GM19452 (cell line): Measurements from ENCODE around the gene LSG1.
A peak's percentile ranks its signal among the peaks of the same experiment; 100 is the strongest.

Source experiments
- ATAC-seq: cut with Tn5 transposase; IDR thresholded peaks from one replicate; pipeline ENCODE4 v1.9.1; 2021; ENCODE audit not compliant: unreplicated experiment

LSG1 gene

DNA sequence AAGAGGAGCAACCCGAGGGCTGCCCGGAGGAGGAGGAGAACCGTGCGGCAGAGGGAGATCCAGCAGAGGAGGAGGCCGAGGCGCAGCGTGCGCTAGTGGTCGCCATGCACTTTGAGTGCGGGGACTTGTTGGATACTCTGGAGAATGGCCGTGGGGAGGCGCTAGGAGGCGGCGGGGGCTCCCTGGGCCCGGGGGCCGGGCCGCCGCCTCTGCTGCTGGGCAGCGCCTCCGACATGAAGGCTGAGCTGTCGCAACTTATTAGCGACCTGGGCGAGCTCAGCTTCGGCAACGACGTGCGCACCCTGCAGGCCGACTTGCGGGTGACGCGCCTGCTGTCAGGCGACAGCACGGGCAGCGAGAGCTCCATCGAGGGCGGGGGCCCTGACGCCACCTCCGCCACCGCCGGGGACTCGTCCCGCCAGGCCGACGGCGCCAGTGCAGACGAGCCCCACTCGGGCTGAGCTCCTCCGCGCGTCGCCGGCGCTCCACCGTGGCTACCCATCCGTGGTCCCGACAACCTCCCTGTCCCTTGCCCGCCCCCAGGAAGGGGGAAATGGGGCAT, 15.7 kb upstream of the LSG1 start:
- ATAC-seq: peak; percentile 20

DNA sequence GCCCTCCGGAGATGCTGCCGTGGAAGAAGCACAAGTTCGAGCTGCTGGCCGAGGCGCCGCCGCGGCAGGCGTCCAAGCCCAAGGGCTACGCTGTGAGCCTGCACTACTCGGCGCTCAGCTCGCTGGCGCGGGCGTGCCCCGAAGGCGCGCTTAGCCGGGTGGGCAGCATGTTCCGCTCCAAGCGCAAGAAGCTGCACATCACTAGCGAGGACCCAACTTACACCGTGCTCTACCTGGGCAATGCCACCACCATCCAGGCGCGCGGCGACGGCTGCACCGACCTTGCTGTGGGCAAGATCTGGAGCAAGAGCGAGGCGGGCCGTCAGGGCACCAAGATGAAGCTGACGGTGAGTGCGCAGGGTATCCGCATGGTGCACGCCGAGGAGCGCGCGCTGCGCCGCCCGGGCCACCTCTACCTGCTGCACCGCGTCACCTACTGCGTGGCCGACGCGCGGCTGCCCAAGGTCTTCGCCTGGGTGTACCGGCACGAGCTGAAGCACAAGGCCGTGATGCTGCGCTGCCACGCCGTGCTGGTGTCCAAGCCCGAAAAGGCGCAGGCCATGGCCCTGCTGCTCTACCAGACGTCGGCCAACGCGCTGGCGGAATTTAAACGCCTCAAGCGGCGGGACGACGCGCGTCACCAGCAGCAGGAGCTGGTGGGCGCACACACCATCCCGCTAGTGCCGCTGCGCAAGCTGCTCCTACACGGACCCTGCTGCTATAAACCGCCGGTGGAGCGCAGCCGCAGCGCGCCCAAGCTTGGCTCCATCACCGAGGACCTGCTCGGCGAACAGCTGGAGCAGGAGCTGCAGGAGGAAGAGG, 15.0 kb upstream of the LSG1 start:
- no peak for ATAC-seq

GRCh38 chr3:194686414-194686815, 14.4 kb upstream of the LSG1 start:
- no peak for ATAC-seq

GRCh38 chr3:194685718-194686413, 13.9 kb upstream of the LSG1 start, which contains the start of gene FAM43A:
TSS of gene FAM43A (plus strand) at chr3:194685883. CDS start at chr3:194686827, 944 bp downstream.
- ATAC-seq: no peak

DNA sequence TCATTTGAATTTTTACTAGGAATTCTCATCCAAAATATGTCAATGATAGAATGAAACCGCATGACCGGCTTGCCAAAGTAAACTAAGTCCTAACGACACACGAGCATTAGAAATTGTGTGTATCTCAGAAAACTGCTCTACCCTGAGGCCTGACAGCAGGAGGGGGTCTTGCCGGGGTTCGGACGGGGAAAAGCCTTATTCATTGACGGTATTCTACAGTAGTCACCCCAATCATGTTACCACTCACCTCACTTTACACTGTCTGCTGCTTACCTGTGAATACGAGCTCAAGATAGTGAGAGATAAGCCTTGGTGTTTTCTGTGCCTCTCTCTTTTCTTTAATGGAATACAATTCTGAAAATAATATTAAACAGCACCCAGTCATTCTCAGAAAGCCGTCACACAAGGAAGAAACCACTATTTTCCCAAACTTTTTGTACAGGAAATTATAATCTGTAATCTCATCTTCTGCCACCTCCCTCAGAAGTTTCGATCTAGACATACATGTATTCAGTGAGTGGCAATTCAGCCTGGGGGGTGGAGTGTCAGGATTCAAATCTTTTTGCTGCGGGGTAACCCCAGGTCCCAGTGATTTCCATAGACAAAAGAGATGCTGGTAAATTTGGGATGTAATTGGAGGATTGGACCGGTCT, 13.2 kb upstream of the LSG1 start:
- no peak for ATAC-seq

DNA sequence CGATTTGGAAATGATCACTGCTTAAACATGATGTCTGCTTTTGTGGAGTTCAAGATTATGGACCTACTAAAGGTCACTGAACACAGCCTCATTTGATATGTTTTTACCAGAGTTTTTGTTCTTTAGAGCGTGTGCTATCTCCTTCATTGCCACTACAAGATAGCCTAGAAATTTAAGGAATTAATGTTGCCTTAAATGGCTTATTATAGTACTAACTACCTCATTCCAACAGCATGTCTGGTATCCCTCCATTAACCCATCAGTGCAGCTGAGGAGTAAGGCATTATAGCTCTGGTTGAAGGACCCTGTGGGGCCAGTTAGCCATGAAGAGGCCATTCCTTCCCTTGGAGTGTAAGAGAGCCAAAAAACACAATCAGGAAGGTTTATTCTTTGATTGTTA, 11.4 kb upstream of the LSG1 start:
- no peak for ATAC-seq

- ATAC-seq: peak; percentile 51
Observed at GRCh38 chr3:194682694-194683310, 10.8 kb upstream of the LSG1 start.

DNA sequence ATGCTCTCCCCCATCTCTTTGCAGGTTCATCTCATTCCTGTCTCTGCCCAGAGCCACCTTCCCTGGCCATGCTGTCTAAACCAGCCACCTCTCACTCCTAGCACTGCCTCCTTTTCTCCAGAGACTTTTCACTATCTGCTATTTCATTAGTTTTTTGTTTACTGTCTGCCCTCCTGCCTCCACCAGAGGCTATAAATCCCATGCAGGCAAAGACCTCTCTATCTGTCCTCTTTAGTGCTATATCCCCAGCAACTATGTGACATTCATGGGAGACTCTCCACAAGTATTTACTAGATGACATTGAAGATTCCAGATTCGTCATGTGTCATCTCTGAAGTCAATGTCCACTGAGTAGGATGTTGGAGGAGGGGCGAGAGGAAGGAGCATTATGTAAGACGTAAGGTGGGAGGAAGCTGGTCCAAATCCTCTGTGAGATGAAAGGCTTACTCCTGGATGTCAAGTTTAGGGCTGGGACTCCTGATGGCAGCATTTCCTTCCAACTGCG, 10.2 kb upstream of the LSG1 start:
- no peak for ATAC-seq

DNA sequence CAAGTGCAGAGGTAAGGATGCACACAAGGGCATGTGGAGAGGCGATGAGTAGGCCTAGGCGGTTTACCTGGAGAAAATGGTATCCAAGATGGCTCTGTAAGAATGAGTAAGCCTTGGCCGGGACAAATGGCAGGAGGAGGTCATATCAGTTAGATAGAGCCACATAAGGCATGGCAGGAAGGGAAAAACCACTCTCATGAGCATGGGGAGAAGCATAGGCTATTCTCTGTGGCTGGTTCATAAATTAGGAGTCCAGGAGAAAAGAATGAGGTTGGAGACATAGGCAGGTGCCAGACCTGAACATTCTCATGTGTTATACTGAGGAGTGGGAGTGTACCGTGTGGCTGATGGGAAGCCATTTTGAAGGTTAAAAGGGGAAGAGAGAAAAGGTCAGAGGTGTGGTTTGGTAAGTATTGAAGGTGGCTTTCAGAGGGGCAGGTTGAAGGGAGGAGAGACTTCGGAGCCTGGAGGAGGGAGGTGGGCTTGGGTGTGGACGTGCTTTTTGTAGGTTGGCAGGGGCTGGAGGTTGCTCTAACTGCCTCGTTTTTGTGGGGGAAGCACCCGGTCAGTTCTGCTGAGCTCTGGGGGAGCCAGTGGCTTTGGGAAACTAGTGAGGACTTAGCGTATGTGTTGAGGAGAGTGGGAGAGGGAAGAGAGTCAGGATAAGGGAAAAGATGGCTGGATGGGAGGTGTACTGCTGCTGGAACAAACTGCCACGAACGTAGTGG, 9.1 kb upstream of the LSG1 start:
- no peak for ATAC-seq

GRCh38 chr3:194676471-194676870, 4.5 kb upstream of the LSG1 start:
- ATAC-seq: no peak

DNA sequence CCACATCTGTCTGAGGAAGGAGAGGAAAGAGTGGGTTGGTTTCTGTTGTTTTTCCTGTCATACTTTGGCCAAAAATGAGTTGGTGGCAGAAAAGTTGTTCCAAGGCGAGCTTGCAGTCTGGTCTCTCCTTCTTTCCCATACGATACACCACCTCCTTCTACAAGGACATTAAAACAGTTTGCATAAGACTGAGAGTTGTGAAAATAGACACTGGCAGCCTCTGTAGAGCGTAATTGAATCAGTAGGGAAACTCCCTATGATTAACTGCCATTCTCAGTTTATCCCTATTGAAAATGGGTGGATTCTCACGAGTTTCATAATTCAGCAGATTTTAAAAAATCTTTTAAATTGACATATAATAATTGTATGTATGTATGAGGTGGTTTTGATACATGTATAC, 3.7 kb upstream of the LSG1 start:
- no peak for ATAC-seq

DNA sequence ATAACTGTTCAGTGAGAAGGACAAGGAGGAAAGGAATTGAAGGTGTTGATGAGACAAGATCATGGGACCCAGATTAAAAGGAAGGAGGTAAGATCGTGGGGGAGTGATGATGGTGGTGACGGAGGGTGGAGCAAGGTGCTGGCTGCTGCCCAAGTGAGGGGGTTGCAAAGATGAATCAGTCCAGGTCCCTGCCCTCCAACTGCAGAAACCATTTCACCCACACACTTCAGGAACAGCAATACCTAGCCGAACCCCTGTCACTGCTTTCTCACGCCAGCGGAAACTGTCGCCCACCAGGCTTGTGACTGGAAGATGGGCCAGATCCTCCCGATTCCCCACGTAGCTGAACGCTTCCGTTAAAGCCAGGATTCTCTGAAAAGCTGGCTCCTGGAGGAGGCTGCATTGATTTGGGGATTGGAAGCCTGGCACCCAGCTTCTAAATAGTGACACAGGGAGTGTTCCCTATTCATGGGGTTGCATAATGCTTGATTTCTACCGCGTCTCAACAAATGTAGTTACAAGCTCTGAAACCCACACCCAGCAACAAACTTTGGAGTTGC, 3.2 kb upstream of the LSG1 start:
- ATAC-seq: no peak

- ATAC-seq: no peak
Observed at GRCh38 chr3:194673761-194674160, 1.8 kb upstream of the LSG1 start.

- no peak for ATAC-seq
Observed at GRCh38 chr3:194672876-194673275, 885 bp upstream of the LSG1 start.

DNA sequence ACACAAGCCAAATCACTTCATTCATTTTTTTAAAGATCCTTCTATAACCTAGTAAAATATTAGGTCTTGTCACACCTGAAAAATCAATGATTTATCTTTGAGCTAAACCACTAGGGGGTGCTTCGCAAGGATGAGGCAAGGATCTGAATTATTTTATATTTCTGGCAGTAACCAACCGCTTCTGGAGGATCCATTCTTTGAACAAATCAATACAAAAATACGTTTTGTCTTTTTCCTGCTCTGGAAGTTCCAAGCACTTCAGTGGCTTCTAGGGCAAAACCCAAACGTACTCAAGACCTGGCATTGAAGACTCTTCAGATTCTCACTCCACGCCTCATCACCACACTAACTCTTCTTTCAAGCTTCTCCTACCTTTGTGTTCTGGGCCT, 486 bp downstream of the LSG1 start:
- ATAC-seq: no peak

GRCh38 chr3:194667363-194667762, 4.6 kb downstream of the LSG1 start:
- ATAC-seq: no peak

GRCh38 chr3:194664857-194665256, 7.1 kb downstream of the LSG1 start:
- no peak for ATAC-seq

DNA sequence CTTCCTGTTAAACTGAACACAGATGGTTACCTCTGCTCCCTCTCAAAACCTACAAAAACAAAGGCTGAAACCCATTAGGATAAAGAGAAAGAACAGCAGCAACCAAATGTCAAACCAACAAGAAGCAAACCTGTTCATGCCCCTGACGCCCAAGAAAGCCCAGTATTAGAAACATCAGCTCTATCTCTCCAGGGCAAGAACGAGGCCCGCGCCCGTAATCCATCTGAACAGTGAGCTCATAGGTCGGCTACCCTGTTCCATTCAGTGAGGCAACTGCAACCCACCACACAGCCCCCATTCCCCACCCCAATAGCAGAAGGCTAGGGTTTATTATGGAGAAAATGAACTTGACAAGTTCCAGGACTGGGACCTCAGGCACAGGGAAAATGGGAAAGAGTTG, 10.0 kb downstream of the LSG1 start:
- ATAC-seq: no peak

- no peak for ATAC-seq
Observed at GRCh38 chr3:194661374-194661773, 10.6 kb downstream of the LSG1 start.

- ATAC-seq: no peak
Observed at GRCh38 chr3:194659778-194660177, 12.2 kb downstream of the LSG1 start.
